Smooth muscle cell (in vitro differentiated cells): ENCODE measurements around the gene XIRP2. TPM values are rescaled to one million over a fixed set of nuclear protein-coding genes. Genes with fewer than 3 reads are reported as not detected.

Source experiments
- DNase-seq: peaks from one replicate; lab custom pipeline; 2025; ENCODE audit not compliant: unreplicated experiment; lab: John Stamatoyannopoulos, UW
- H2AFZ ChIP-seq: fragments of 200-600 bp; sonication (generic); 2 replicates; pipeline ENCODE4 v1.6.0; 2016; ENCODE audit warnings: antibody characterized with exemption, low read depth, mild to moderate bottlenecking
- H3F3A ChIP-seq: fragments of 200-600 bp; sonication (generic); 2 replicates; pipeline ENCODE4 v1.6.0; 2017; ENCODE audit warnings: antibody characterized with exemption, low read depth
- H3K27ac ChIP-seq: fragments of 200-600 bp; sonication (generic); 2 replicates; pipeline ENCODE4 v1.5.1; 2016; ENCODE audit warnings: low read depth, mild to moderate bottlenecking
- H3K27me3 ChIP-seq: fragments of 200-600 bp; sonication (generic); 2 replicates; pipeline ENCODE4 v1.6.1; 2016; ENCODE audit warnings: low read depth, mild to moderate bottlenecking
- H3K36me3 ChIP-seq: fragments of 200-600 bp; sonication (generic); 2 replicates; pipeline ENCODE4 v1.5.1; 2016; ENCODE audit warnings: low read depth
- H3K4me1 ChIP-seq: fragments of 200-600 bp; sonication (generic); 2 replicates; pipeline ENCODE4 v1.5.1; 2016; ENCODE audit warnings: low read depth
- H3K4me2 ChIP-seq: fragments of 200-600 bp; sonication (generic); 2 replicates; pipeline ENCODE4 v1.6.0; 2016; ENCODE audit warnings: mild to moderate bottlenecking
- H3K4me3 ChIP-seq: fragments of 200-600 bp; sonication (generic); 2 replicates; pipeline ENCODE4 v1.5.1; 2016; ENCODE audit warnings: mild to moderate bottlenecking
- H3K79me2 ChIP-seq: fragments of 200-600 bp; sonication (generic); 2 replicates; pipeline ENCODE4 v1.6.0; 2016; ENCODE audit warnings: low read depth, mild to moderate bottlenecking
- H3K9ac ChIP-seq: fragments of 200-600 bp; sonication (generic); 2 replicates; pipeline ENCODE4 v1.6.0; 2016; ENCODE audit warnings: low read depth
- H3K9me3 ChIP-seq: fragments of 200-600 bp; sonication (generic); replicated peaks from 2 replicates; pipeline ENCODE4 v1.5.1; 2016; ENCODE audit warnings: low read depth
- H4K20me1 ChIP-seq: fragments of 200-600 bp; sonication (generic); 2 replicates; pipeline ENCODE4 v1.6.0; 2016; ENCODE audit warnings: low read depth
- CTCF ChIP-seq: fragments of 200-600 bp; sonication (generic); IDR thresholded peaks from 2 replicates; pipeline ENCODE4 v1.5.1; 2017; ENCODE audit warnings: borderline replicate concordance, mild to moderate bottlenecking, antibody characterized with exemption; ENCODE audit not compliant: insufficient read depth, poor library complexity, severe bottlenecking
- WGBS: methylation state at CpG from one replicate; pipeline ENCODE4 v1.1.7; 2016; ENCODE audit warnings: low lambda C conversion rate; 5-methylcytosine and 5-hydroxymethylcytosine counted together
- polyA plus RNA-seq: library from polyadenylated mRNA; unstranded; fragments of >200 nt; fragmentation: Nextera tagmentation; extraction: Ambion mirVana; gene quantifications from 2 replicates; pipeline ENCODE4 v1.2.1, GENCODE V29; 2016
- total RNA-seq: library from RNA; depleted of rRNA; stranded (reverse); fragments of >200 nt; gene quantifications from 2 replicates; pipeline ENCODE4 v1.2.3, GENCODE V29; 2014

Gene XIRP2
- total and polyA plus RNA-seq, 2 experiments from 2014 or later: not detected

GRCh38 chr2:167114018-167114417 lies 225.7 kb downstream of the XIRP2 start:
- Histone ChIP-seq H3K27ac (no peak overlapping the region), H3K4me3 (no peak overlapping the region), H4K20me1 (no peaks in the 10 kb centered on the region), H3K27me3 (no peaks in the 10 kb centered on the region), H3K36me3 (no peaks in the 10 kb centered on the region), H2AFZ (no peak overlapping the region), H3K4me1 (no peaks in the 10 kb centered on the region), H3K79me2 (no peaks in the 10 kb centered on the region), H3K9ac (no peak overlapping the region), H3F3A (no peaks in the 10 kb centered on the region), H3K9me3 (no peaks in the 10 kb centered on the region), H3K4me2 (no peak overlapping the region)
- WGBS: 88% methylated on average over 4 of the region's 4 CpGs
- no peak for TF ChIP-seq CTCF
- DNase-seq: no peak

GRCh38 chr2:167115541-167115940 lies 227.3 kb downstream of the XIRP2 start:
- Histone ChIP-seq H4K20me1 (no peaks in the 10 kb centered on the region), H3K4me3 (no peak overlapping the region), H2AFZ (no peak overlapping the region), H3K27ac (no peak overlapping the region), H3K36me3 (no peaks in the 10 kb centered on the region), H3K9ac (no peak overlapping the region), H3K4me2 (no peak overlapping the region), H3F3A (no peaks in the 10 kb centered on the region), H3K27me3 (no peaks in the 10 kb centered on the region), H3K9me3 (no peaks in the 10 kb centered on the region), H3K79me2 (no peaks in the 10 kb centered on the region), H3K4me1 (no peaks in the 10 kb centered on the region)
- TF ChIP-seq CTCF: no peak
- DNase-seq: no peak

- Histone ChIP-seq H3K79me2 (no peaks in the 10 kb centered on the region), H3F3A (no peaks in the 10 kb centered on the region), H4K20me1 (no peaks in the 10 kb centered on the region), H3K9ac (no peak overlapping the region), H3K36me3 (no peaks in the 10 kb centered on the region), H3K4me1 (no peaks in the 10 kb centered on the region), H2AFZ (no peak overlapping the region), H3K4me3 (no peak overlapping the region), H3K27ac (no peak overlapping the region), H3K9me3 (no peaks in the 10 kb centered on the region), H3K27me3 (no peaks in the 10 kb centered on the region), H3K4me2 (no peak overlapping the region)
- 62% methylated on average over 2 of the region's 2 CpGs for WGBS
- no peak for DNase-seq
- no peak for TF ChIP-seq CTCF
These were observed 234.1 kb downstream of the XIRP2 start for GRCh38 chr2:167122389-167122788.

- no peak overlapping the region for H2AFZ ChIP-seq
- no peak overlapping the region for H3K9ac ChIP-seq
- no peaks in the 10 kb centered on the region for H4K20me1 ChIP-seq
- no peak overlapping the region for H3K4me3 ChIP-seq
- no peak overlapping the region for H3K4me2 ChIP-seq
- no peak for TF ChIP-seq CTCF
- no peaks in the 10 kb centered on the region for H3K9me3 ChIP-seq
- H3F3A ChIP-seq: no peaks in the 10 kb centered on the region
- no peaks in the 10 kb centered on the region for H3K4me1 ChIP-seq
- 94% methylated on average over 3 of the region's 3 CpGs for WGBS
- H3K27me3 ChIP-seq: no peaks in the 10 kb centered on the region
- H3K79me2 ChIP-seq: no peaks in the 10 kb centered on the region
- no peak overlapping the region for H3K27ac ChIP-seq
- no peak for DNase-seq
- no peaks in the 10 kb centered on the region for H3K36me3 ChIP-seq
These were observed 237.9 kb downstream of the XIRP2 start for GRCh38 chr2:167126165-167126564.
